Liver (tissue), 3 donors: ENCODE measurements around the gene SLC30A10.

Experiments
- JUND ChIP-seq, 2 donors: IDR thresholded peaks; 2 replicates each; pipeline ENCODE4 v1.6.1; 2016; ENCODE audit warnings: antibody characterized with exemption in 2 of 2
- TF ChIP-seq, protein P1 (sequence below): fragments of 150-350 bp; IDR thresholded peaks from 2 replicates; pipeline ENCODE4 v1.5.1; 2017; ENCODE audit warnings: improper control_type of control experiment, low read depth, low read length; ENCODE audit not compliant: missing input control
- TF ChIP-seq, protein P2 (sequence below): IDR thresholded peaks from 2 replicates; pipeline ENCODE4 v1.6.1; 2016; ENCODE audit warnings: antibody characterized with exemption
- TF ChIP-seq, protein P3 (sequence below): IDR thresholded peaks from 2 replicates; pipeline ENCODE4 v1.6.1; 2016; ENCODE audit warnings: antibody characterized with exemption
- TF ChIP-seq, protein P4 (sequence below): IDR thresholded peaks from 2 replicates; pipeline ENCODE4 v1.6.1; 2016; ENCODE audit warnings: antibody characterized with exemption, mild to moderate bottlenecking
- donor health status: healthy.
- donor health status: healthy.

DNA sequence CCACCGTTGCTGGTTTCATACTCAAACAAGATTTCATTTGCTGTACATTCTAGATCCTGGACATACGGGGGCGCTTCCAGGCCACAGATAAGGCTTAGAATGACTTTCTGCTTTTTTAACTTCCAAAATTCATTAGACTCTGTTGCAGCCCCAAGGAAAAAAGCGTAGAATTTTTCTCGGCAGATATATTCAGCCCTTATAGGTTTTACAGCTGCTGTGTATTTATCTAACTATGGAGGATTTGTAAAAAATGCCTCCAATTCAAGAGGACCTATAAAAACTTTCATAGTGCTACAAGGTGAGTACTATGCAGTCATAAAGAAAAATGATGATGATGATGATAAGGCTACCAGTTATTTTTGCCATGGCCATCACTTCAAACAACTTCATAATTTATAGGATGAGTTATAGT is 51.6 kb downstream of the SLC30A10 start:
- TF ChIP-seq, protein P1, sequence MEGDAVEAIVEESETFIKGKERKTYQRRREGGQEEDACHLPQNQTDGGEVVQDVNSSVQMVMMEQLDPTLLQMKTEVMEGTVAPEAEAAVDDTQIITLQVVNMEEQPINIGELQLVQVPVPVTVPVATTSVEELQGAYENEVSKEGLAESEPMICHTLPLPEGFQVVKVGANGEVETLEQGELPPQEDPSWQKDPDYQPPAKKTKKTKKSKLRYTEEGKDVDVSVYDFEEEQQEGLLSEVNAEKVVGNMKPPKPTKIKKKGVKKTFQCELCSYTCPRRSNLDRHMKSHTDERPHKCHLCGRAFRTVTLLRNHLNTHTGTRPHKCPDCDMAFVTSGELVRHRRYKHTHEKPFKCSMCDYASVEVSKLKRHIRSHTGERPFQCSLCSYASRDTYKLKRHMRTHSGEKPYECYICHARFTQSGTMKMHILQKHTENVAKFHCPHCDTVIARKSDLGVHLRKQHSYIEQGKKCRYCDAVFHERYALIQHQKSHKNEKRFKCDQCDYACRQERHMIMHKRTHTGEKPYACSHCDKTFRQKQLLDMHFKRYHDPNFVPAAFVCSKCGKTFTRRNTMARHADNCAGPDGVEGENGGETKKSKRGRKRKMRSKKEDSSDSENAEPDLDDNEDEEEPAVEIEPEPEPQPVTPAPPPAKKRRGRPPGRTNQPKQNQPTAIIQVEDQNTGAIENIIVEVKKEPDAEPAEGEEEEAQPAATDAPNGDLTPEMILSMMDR, result peak; percentile 38
- TF ChIP-seq, protein P2, sequence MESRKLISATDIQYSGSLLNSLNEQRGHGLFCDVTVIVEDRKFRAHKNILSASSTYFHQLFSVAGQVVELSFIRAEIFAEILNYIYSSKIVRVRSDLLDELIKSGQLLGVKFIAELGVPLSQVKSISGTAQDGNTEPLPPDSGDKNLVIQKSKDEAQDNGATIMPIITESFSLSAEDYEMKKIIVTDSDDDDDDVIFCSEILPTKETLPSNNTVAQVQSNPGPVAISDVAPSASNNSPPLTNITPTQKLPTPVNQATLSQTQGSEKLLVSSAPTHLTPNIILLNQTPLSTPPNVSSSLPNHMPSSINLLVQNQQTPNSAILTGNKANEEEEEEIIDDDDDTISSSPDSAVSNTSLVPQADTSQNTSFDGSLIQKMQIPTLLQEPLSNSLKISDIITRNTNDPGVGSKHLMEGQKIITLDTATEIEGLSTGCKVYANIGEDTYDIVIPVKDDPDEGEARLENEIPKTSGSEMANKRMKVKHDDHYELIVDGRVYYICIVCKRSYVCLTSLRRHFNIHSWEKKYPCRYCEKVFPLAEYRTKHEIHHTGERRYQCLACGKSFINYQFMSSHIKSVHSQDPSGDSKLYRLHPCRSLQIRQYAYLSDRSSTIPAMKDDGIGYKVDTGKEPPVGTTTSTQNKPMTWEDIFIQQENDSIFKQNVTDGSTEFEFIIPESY, result no peak
- TF ChIP-seq JUND (IDR thresholded peaks at IDR 0.05), result no peak
- TF ChIP-seq, protein P3, sequence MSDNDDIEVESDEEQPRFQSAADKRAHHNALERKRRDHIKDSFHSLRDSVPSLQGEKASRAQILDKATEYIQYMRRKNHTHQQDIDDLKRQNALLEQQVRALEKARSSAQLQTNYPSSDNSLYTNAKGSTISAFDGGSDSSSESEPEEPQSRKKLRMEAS, result no peak
- TF ChIP-seq, protein P4, sequence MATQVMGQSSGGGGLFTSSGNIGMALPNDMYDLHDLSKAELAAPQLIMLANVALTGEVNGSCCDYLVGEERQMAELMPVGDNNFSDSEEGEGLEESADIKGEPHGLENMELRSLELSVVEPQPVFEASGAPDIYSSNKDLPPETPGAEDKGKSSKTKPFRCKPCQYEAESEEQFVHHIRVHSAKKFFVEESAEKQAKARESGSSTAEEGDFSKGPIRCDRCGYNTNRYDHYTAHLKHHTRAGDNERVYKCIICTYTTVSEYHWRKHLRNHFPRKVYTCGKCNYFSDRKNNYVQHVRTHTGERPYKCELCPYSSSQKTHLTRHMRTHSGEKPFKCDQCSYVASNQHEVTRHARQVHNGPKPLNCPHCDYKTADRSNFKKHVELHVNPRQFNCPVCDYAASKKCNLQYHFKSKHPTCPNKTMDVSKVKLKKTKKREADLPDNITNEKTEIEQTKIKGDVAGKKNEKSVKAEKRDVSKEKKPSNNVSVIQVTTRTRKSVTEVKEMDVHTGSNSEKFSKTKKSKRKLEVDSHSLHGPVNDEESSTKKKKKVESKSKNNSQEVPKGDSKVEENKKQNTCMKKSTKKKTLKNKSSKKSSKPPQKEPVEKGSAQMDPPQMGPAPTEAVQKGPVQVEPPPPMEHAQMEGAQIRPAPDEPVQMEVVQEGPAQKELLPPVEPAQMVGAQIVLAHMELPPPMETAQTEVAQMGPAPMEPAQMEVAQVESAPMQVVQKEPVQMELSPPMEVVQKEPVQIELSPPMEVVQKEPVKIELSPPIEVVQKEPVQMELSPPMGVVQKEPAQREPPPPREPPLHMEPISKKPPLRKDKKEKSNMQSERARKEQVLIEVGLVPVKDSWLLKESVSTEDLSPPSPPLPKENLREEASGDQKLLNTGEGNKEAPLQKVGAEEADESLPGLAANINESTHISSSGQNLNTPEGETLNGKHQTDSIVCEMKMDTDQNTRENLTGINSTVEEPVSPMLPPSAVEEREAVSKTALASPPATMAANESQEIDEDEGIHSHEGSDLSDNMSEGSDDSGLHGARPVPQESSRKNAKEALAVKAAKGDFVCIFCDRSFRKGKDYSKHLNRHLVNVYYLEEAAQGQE, result no peak
